ENCODE data around the gene RCC2.
"Not testable (repeated sequence)": the region's sequence is repeated elsewhere in the genome, so short reads cannot be mapped to it uniquely, and the experiment has no call there.

The RCC2 gene

GRCh38 chr1:17439250-17440073, at the start of gene RCC2:
TSS of gene RCC2 (minus strand) at chr1:17439677. CDS start at chr1:17438514, 1,163 bp downstream.
- DNase-seq: peak; percentile 75 to 81

- no peak for DNase-seq
These were observed 46.8 kb upstream of the RCC2 start for GRCh38 chr1:17486242-17486641.

- DNase-seq: peak in 1 of 2 experiments; percentile 22
These were observed 45.8 kb upstream of the RCC2 start for GRCh38 chr1:17485281-17485680.

- not testable (repeated sequence) for DNase-seq
These were observed 42.5 kb upstream of the RCC2 start for GRCh38 chr1:17481981-17482380.

- no peak for DNase-seq
These were observed 41.4 kb upstream of the RCC2 start for GRCh38 chr1:17480846-17481245.

GRCh38 chr1:17475752-17476151, 36.3 kb upstream of the RCC2 start:
- DNase-seq: peak in 1 of 2 experiments; percentile 17

GRCh38 chr1:17474836-17475555, 35.5 kb upstream of the RCC2 start:
- not testable (repeated sequence) for DNase-seq

- no peak for DNase-seq
These were observed 33.3 kb upstream of the RCC2 start for GRCh38 chr1:17472814-17473213.

- no peak for DNase-seq
These were observed 31.9 kb upstream of the RCC2 start for GRCh38 chr1:17471393-17471792.

GRCh38 chr1:17470021-17470799, 30.7 kb upstream of the RCC2 start:
- no peak for DNase-seq

- not testable (repeated sequence) for DNase-seq
These were observed 29.1 kb upstream of the RCC2 start for GRCh38 chr1:17468357-17469265.

GRCh38 chr1:17466359-17466758, 26.9 kb upstream of the RCC2 start:
- DNase-seq: no peak

- DNase-seq: no peak
These were observed 25.8 kb upstream of the RCC2 start for GRCh38 chr1:17465228-17465627.

GRCh38 chr1:17463991-17464390, 24.5 kb upstream of the RCC2 start:
- no peak for DNase-seq

GRCh38 chr1:17462669-17463068, 23.2 kb upstream of the RCC2 start:
- no peak for DNase-seq

- no peak for DNase-seq
These were observed 20.7 kb upstream of the RCC2 start for GRCh38 chr1:17460219-17460618.

- no peak for DNase-seq
These were observed 19.3 kb upstream of the RCC2 start for GRCh38 chr1:17458794-17459193.

GRCh38 chr1:17452686-17453085, 13.2 kb upstream of the RCC2 start:
- no peak for DNase-seq

- DNase-seq: not testable (repeated sequence)
These were observed 12.7 kb upstream of the RCC2 start for GRCh38 chr1:17452203-17452602.

- no peak for DNase-seq
These were observed 12.3 kb upstream of the RCC2 start for GRCh38 chr1:17451731-17452130.

- no peak for DNase-seq
These were observed 8.1 kb upstream of the RCC2 start for GRCh38 chr1:17447501-17447992.

- no peak for DNase-seq
These were observed 3.4 kb upstream of the RCC2 start for GRCh38 chr1:17442841-17443240.
